GM12873 (cell line): ENCODE data around the gene EEF1AKMT1.

Source experiments
- CTCF ChIP-seq: IDR thresholded peaks from 2 replicates; pipeline ENCODE4 v1.5.1; 2012; ENCODE audit warnings: low read depth, mild to moderate bottlenecking, moderate library complexity, low read length, control low read depth; ENCODE audit not compliant: insufficient read depth; ENCODE audit errors: missing control alignments

The EEF1AKMT1 gene

GRCh38 chr13:20721454-20722357, 52.1 kb downstream of the EEF1AKMT1 start:
- no peak for TF ChIP-seq CTCF

DNA sequence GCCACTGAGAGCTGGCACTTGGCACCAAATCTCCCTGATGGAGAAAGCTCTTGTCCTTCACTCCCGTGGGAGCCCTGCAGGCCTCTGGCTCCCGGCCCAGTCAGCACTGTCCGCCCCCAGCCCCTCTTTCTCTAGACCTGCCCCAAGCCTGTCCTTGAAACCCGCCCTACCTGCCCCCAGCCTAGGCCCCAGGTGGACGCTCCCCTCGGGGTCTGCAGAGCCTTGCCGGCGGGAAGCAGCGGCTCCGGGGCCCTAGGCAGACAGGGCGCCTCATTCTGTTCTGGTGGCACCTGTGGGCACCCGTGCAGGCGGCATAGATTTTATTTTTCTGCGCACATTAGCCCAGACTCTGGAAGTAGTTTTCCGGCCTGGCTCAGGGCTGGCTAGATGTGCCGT, 52.7 kb downstream of the EEF1AKMT1 start:
- no peak for TF ChIP-seq CTCF

DNA sequence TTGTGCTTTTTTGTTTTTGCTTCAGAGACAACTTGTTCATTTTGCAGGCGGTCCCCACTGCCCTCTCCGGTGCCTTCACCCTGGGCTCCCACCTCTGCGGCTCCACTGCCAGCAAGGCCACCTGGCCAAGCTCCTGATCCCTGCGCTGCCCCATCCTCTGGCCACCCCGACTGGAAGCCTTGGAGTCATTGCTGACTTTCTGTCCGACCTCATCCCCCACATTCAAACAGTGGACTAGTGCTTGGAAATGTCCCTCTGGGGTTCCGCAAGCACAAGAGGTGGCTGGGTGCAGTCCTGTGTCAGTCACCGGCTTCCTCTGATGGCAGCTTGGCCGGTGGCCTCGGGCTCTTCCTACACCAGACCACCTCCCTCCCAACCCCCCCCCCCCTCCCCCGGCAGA, 53.3 kb downstream of the EEF1AKMT1 start:
- TF ChIP-seq CTCF = no peak

GRCh38 chr13:20719783-20720182, 54.0 kb downstream of the EEF1AKMT1 start:
- TF ChIP-seq CTCF = no peak

DNA sequence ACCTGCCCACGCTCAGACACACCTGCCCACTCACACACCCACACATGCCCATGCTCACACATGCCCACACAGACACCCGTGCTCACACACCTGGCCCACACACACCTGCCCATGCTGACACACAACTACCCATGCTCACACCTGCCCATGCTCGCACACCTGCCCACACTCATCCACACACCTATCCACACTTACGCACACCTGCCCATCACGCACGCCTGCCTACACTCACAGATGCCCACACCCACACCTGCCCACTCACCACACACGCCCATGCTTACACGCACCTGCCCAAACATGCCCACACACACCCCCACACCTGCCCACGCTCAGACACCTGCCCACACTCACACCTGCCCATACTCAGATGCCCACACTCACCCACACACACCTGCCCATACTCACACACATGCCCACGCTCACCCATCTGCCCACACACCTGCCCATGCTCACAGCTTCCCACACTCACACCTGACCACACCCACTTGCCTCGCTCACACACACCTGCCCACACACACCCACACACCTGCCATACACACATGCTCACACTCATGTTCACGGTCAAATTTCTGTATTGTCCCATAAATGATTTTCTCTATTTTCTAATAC, 54.7 kb downstream of the EEF1AKMT1 start:
- TF ChIP-seq CTCF = no peak

GRCh38 chr13:20717581-20718542, 55.9 kb downstream of the EEF1AKMT1 start:
- no peak for TF ChIP-seq CTCF
